HG03354 (cell line): ENCODE measurements around the gene CRYBB3.
"Not testable (repeated sequence)": the region's sequence is repeated elsewhere in the genome, so short reads cannot be mapped to it uniquely, and the experiment has no call there.

Experiments
- ATAC-seq: cut with Tn5 transposase; IDR thresholded peaks from one replicate; pipeline ENCODE4 v1.9.1; 2021; ENCODE audit warnings: mild to moderate bottlenecking; ENCODE audit not compliant: unreplicated experiment, poor library complexity, severe bottlenecking

Gene CRYBB3

DNA sequence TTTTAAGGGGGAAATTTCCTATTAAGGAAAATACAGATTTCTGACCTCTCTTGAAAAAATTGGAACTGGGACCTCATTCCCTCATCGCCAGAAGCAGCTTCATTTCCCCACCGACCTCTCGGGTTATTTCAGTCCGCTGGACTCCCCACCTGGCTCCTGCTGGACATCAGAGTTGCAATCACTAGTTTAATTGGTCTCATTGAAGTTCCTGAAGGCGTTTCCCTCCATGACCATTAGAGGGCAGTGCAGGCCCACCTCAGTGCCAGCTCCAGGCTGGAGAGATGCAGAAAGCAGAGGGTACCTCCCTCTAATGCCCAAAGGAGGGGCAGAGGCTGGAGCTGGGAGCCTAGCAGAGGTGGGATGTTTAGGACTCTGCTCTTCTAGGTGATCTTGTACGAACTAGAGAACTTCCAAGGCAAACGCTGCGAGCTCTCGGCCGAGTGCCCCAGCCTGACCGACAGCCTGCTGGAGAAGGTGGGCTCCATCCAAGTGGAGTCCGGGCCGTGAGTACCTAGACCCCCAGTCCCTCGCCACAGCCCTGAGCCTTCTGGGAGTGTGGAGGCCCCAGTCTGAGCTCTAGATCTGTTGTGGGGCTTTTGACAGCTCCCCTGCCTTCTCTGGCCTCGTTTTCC, 2.7 kb downstream of the CRYBB3 start:
- ATAC-seq = no peak

DNA sequence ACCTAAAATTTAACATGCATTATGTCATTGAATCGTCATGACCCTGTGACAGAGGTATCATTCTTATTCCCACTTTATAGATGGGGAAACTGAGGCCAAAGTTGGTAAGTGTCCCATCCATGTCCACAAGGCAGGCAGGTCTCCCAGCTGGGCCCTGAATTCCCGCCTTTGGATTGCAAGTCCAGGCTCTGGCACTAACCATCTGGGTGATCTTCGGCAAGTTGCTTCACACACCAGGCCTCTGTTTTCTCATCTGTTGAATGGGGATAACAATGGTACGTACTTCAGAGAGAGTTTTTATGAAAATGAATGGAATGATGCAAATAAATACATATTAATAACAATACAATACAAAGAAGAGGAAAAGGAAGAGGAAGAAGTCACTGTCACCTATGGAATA, 3.4 kb downstream of the CRYBB3 start:
- ATAC-seq = no peak

DNA sequence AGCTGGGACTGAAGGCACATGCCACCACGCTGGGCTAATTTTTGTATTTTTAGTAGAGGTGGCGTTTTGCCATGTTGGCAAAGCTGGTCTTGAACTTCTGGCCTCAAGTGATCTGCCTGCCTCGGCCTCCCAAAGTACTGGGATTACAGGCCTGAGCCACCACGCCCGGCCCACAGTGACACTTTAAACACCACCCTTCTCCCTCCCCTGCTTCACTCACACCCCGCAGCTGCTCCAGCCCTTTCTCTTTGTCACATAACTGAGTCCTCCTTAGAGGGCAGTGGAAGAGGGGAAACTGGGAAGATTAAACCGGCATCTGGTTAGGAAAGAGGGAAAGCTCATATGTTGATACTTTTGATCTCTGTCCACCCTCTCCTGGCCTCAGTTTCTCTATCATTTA, 4.9 kb downstream of the CRYBB3 start:
- ATAC-seq = not testable (repeated sequence)

DNA sequence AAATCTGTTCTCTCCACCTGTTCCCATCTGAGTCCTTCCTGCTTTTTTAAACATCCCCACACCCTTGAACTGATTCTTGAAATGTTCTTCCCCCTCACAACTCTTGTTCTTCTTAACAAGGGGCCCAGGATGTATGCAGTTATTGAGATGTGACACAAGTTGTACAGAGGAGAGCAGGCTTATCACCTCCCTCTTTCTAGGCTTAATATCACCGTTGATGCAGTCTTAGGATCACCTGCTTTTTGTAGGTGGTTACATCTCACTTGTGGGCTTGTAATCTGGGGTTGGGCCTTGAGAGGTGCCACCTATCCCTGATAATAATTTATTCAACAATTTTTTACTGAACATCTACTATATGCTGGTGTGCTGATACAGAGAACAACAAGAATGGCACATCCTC, 6.2 kb downstream of the CRYBB3 start:
- no peak for ATAC-seq

DNA sequence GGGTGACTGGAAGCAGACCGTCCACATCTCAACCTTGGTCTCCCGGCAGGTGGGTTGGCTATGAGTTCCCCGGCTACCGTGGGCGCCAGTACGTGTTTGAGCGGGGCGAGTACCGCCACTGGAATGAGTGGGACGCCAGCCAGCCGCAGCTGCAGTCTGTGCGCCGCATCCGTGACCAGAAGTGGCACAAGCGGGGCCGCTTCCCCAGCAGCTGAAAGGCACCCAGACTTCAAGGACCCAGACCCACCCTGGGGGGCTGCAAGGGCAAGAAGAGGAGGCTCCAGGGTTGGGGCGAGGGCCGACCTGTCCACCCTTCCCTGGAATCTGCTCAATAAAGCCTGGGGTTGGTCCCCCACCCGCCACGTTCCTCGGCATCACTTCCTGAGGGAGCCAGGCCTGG, 7.3 kb downstream of the CRYBB3 start:
- no peak for ATAC-seq

DNA sequence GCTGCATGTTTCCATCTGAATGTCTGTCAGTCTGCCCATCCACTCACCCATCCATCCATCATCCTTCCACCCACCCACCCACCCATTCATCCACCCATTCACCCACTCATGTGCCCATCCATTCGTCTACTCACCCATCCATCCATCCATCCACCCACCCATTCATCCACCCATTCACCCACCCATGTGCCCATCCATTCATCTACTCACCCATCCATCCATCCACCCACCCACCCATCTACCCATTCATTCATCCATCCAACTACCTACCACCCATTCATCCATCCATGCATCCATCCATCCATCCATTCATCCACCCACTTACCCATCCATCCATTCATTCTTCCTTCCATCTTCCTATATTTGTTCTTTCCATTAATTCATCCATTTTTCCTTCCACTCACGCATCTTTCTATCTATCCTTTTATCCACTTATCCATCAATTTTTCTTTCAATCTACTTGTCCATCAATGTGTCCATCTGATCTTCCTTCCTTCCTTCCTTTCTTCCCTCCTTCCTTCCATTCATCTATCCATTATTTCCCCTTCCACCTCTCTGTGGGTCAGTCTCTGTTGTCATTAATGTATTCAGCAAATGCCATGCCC, 8.0 kb downstream of the CRYBB3 start:
- ATAC-seq = no peak

DNA sequence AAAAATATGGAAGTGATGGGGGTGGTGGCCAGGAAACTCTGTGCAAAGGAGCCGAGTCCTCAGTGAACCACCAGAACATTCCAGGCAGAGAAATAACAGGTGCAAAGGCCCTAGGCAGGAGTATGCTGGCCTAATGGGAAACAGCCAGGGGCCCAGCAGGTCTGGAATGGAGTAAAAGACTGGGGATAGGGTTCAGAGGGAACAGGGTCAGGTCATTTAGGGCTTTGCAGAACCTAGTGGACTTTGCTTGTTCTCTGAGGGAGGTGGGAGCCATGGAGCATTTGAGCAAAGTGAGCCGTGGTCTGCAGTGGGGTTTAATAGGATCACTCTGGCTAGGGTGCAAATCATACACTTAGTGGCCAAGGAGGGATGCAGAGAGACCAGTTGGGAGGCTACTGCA, 8.7 kb downstream of the CRYBB3 start:
- ATAC-seq = no peak

DNA sequence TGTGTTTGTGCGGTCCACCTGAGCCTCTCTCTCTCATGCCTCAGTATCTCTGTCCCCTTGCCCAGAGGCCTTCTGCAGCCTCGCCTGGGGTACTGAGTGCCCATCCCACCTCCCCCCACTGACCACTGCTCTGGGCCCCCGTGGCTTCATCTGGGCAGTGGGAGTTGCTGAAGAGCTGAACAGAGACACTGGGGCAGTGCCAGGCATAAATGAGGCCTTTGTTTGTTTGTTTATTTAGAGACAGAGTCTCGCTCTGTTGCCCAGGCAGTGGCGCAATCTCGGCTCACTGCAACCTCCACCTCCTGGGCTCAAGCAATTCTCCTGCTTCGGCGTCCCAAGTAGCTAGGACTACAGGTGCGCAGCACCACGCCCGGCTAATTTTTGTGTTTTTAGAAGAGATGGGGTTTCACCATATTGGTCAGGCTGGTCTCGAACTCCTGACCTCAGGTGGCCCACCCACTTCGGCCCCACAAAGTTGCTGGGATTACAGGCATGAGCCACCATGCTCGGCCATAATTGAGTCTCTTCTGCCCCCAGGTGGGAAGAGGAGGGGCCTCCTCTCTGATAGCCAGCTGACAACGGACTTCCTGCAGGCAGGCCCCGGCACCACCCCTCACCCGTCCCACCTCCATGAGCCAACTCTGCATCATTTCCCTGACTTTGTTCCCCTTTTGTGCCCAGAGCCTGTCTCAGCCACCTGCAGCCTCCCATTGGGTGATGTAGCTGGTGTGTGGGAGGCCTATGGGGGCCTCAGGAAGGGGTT, 9.3 kb downstream of the CRYBB3 start:
- ATAC-seq = no peak

DNA sequence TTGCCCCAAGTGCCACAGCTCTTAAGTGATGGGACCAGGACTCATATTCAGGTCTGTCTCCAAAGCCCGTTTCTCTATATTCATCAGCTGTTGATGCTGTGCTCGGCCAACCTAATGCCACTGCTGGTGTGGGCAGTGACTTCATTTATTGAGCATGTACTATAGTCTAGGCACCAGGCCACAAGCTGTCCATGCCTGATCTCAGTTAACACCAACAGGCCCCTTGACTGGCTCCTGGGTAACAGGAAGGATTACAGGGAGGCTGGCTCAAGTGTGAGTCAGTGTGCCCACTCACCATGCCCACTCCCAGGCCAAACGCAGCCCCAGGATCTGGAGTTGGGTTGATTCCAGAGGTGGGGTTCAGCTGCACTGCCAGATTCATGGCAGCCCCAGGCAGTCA, 11.1 kb downstream of the CRYBB3 start:
- no peak for ATAC-seq

DNA sequence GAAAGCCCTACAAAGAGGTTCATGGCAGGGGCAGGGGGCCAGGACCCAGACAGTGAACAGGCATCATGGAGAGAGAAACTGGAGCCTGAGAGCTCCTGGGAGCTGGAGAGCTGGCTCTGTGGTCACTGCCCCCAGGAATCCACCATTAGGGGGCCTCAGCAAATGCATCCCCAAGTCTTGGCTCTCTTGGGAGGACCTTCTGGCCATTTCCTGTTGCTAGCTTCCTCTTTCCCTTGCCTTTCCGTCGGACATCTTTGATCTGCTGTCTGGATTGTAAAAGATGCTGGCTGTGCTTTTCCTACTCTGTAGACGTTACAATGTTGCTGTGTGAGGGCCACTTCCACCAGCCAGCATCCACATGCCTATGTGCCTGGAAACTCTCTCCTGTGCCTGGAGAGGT, 12.7 kb downstream of the CRYBB3 start:
- ATAC-seq = no peak

DNA sequence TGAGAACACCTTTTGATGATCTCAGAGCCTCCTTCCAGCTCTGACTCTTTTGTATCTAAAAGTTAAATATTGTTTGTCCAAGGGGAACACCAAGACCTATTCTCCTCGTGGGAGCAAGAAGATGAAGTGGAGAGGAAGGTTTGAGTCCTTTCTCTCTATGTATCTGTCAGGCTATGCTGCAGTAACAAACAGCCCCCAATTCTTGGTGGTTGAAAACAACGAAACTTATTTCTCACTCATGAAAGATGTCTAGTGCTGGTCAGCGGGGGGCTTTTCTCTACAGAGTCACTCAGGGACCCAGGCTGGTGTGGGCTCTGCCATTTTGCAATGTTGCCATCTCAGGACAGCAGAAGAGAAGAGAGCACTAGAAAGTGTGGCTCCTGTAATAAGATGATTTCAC, 13.6 kb downstream of the CRYBB3 start:
- no peak for ATAC-seq

DNA sequence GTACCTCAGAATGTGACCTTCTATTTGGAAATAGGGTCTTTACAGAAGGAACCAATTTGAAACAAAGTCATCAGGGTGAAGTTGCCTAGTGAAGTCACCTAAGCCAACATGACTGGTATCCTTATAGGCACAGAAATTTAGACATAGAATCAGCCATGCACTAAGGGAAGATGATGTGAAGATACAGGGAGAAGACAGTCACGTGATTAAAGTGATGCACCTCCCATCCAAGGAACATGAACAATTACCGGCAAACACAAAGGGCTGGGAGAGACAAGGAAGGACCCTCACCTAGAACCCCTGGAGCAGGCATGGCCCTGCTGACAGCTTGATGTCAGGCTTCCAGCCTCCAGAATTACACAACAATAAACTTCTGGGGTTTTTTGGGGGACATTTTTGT, 16.6 kb downstream of the CRYBB3 start:
- ATAC-seq = no peak

DNA sequence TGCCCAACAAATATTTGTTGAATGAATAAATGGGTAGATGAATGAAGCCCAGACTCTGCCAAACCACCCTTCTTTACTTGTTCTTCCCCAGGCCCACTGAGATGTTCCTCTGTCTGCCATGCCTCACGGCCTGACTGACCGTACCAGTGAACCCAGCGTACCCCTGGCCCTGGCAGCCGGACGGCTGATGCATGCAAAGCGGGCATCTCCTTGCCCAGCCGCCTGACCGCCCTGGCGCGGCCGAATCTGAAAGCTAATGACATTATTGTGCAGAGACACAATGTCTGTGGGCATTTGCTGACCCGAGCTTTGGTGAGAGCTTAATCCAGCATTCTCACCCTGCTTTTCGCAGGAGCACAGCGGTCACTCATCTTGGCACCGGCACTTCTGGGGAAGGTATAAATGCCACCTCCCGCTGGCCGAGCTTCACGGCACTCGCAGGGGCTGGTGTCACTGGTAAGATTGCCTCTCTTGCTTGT, 19.6 kb downstream of the CRYBB3 start, which contains the start of gene CRYBB2:
Gene CRYBB2 (plus strand): TSS at position 429 of the 479 bp plus-strand sequence. CDS start 1,791 bp downstream, outside the sequence.
- no peak for ATAC-seq

DNA sequence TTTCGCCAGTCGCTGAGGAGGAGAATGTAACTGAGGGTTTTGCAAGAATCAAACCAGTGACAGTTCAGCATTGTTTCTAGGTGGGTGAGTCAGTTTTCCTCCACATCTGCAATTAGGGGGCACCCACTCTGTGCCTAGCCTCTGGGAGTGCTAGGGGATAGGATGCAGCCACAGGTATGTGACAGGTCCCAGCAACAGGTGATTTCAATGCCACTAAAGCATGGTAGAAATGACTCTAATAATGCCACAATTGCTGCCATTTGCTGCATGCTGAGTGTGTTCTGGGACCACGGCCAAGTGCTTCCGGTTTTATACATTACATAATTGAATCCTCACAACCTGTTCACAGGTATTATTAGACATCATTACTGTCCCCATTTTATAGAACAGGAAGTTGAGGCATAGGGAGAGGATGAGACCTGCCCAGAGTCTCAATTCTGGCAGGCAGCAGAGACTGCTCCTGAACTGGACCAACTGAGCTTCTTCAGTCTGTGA, 20.3 kb downstream of the CRYBB3 start:
- no peak for ATAC-seq

DNA sequence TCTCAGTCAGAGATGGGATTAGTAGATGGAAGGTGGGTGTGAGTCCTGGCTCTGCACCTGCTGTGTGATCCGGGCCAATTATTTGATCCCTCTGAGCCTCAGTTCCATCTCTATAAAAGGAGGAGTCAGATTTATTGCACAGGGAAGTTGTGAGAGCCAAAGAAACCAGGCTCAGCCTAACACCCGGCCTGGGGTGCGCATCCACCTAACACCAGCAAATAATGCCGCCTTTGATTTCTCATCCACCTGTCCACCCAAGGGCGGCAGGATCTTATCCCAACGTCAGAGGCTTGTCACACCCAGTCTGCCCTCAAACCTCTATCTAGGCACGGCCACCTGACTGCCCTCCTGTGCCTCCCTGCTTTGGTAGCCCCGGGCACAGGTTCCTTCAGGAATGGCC, 22.1 kb downstream of the CRYBB3 start:
- no peak for ATAC-seq

DNA sequence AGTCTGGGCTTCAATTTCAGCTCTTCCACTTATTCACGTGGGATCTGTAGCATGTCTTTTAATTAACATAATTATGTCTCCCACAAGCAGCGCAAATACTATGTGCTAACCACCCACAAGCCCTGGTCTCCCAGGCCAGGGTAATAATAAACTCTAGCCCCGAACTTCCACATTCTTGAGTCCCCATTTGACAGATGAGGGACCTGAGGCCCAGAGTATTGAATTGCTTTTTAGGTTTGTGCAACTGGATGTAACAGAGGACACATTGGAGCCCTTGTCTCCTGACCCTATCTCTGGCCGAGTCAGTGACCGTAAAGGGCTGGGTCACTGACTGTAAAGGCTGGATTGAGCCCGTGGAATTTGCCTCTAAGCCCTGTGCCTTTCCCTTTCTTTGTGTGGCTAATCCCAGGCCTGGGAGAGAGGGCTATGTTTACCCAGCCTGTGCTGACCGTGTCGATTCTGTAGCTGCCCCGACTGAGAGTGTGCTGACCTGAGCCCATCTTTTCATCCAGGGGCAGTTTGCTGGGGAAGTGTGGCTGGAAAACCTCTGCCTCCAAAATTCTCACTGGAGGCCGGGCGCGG, 23.7 kb downstream of the CRYBB3 start:
- no peak for ATAC-seq

DNA sequence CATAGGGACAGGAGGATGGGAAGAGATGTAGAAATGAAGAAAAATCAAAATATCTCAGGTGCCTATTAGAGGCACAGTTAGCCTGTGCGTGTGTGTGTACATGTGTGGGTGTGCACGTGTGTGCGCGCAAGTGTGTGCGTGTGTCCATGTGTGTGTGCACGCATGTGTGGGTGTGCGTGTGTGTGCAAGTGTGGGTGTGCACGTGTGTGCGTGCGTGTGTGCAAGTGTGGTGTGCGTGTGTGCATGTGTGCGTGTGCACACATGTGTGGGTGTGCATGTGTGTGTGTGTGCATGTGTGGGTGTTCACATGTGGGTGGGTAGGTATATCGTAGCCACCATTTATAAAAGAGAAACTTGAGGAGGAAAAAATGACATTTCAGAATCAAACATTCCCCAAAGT, 29.2 kb downstream of the CRYBB3 start:
- ATAC-seq = no peak

DNA sequence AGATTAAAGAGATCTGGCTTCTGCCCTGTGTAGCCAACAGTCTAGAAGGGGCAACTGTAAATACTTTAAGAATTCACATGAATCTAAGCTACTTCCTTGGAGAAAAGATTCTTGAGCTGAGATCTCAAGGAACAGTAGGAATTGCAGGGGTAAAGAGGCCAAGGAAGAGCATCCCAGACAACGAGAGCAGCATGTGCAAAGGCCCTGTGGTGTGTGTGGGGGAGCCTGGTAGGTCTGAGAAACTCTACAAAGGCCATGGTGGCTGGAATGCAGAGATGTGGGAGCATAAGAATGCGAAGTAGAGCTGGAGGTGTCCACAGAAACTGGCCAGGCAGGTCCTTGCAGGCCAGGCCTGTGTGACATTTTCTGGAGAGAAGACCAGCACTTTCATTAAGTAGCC, 31.1 kb downstream of the CRYBB3 start:
- not testable (repeated sequence) for ATAC-seq

DNA sequence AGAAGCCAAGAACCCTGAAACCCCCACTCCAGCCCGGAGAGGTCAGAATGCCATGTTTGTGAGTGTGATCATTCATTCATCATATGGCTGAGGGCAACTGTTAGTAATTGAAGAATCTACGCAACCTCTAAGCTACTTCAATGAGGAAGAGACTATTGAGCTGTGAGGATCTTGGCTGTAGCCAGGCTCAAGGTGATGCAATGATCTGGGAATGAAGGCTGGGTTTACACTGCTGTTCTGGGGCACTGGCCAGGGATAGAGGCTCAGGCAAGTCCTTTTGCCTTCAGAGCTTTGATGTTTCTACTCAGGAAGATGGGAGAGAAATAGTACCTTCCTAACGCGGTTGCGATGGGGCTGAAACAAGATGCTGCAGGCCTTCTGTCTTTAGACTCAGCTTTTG, 32.6 kb downstream of the CRYBB3 start:
- no peak for ATAC-seq

DNA sequence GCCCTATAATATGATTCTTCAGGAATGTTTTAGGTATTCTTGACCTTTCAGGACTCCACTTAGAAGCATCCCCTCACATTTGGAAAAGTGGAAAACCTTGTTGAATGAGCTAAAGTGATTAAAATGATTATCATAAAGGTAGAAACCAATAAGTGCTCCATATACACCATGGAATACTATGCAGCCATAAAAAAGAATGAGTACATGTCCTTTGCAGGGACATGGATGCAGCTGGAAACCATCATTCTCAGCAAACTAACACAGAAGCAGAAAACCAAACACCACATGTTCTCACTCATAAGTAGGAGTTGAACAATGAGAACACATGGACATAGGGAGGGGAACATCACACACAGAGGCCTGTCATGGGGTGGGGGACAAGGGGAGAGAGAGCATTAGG, 34.0 kb downstream of the CRYBB3 start:
- ATAC-seq = not testable (repeated sequence)
